Measurements from ENCODE around the gene NOTCH2.

- TF ChIP-seq CTCF (IDR thresholded peaks at IDR 0.05 in 4 of 5, conservative IDR thresholded peaks at IDR 0.05 in 1 of 5) (no peak), POLR2A (IDR thresholded peaks at IDR 0.05) (no peak)
Measured at GRCh38 chr1:119908661-119909060, 160.8 kb downstream of the NOTCH2 start.

Measured in gastrocnemius medialis (tissue), 4 donors.